BJ (cell line): ENCODE data around the gene NTN3. TPM values are rescaled to one million over a fixed set of nuclear protein-coding genes. Genes with fewer than 3 reads are reported as not detected.

Experiments
- CTCF ChIA-PET: fragments of 350-600 bp; formaldehyde crosslinking; extraction: SDS; loops from one replicate; lab custom pipeline; 2021; ENCODE audit warnings: antibody characterized with exemption, inconsistent platforms; lab: Yijun Ruan, JAX
- POLR2A ChIA-PET: fragments of 300-600 bp; sonication (Branson Sonifier 250); formaldehyde crosslinking; extraction: SDS; loops from one replicate; lab custom pipeline; 2021; ENCODE audit warnings: antibody characterized with exemption; lab: Charles Lee
- DNase-seq: peaks from one replicate; pipeline ENCODE4 v3.0.0-alpha.2; 2011; ENCODE audit warnings: low read depth
- H3K27me3 ChIP-seq: 2 replicates; pipeline ENCODE4 v1.6.0; 2011; ENCODE audit warnings: low read length; ENCODE audit not compliant: control insufficient read depth, insufficient read depth
- H3K36me3 ChIP-seq: 2 replicates; pipeline ENCODE4 v1.5.1; 2011; ENCODE audit warnings: low read length; ENCODE audit not compliant: control insufficient read depth, insufficient read depth
- H3K4me3 ChIP-seq: 2 replicates; pipeline ENCODE4 v1.5.1; 2011; ENCODE audit warnings: low read depth, mild to moderate bottlenecking, control low read depth, low read length
- polyA plus RNA-seq: library from polyadenylated mRNA; depleted of rRNA; stranded (reverse); fragments of >200 nt; gene quantifications from 2 replicates; pipeline ENCODE4 v1.2.3, GENCODE V29; 2011
- TF ChIP-seq, protein P1 (sequence below): IDR thresholded peaks from 2 replicates; pipeline ENCODE4 v1.5.1; 2011; ENCODE audit warnings: low read depth, mild to moderate bottlenecking, control low read depth, inconsistent platforms, low read length, moderate library complexity; ENCODE audit not compliant: insufficient read depth

Gene NTN3
- polyA plus RNA-seq, 1 experiment = 0.09 TPM

DNA sequence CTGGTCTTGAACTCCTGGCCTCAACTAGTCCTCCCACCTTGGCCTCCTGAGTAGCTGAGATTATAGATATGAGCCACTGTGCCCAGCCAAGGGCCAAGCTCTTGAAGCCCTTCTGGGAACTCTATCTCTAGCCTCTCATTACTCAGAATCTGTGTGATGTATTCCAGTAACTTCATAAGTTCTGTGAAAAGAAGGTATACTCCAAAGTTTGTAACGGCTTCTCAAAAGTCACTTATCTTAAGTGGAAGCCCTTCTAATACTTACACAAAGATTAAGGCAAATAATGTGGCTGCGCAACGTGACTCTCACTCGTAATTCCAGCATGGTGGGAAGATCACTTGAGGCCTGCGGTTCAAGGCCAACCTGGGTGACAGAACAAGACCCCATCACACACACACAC is 23.5 kb downstream of the NTN3 start:
- H3K27me3 ChIP-seq = no peaks in the 10 kb centered on the region
- no peak overlapping the region for H3K4me3 ChIP-seq
- CTCF ChIA-PET = interaction anchor here (0.6 kb wide), 1 partner anchor 135 kb away, joined by 3 read pairs; no protein-coding TSS in a partner anchor
- no peak for DNase-seq
- POLR2A ChIA-PET = no interaction called here
- TF ChIP-seq, protein P1, sequence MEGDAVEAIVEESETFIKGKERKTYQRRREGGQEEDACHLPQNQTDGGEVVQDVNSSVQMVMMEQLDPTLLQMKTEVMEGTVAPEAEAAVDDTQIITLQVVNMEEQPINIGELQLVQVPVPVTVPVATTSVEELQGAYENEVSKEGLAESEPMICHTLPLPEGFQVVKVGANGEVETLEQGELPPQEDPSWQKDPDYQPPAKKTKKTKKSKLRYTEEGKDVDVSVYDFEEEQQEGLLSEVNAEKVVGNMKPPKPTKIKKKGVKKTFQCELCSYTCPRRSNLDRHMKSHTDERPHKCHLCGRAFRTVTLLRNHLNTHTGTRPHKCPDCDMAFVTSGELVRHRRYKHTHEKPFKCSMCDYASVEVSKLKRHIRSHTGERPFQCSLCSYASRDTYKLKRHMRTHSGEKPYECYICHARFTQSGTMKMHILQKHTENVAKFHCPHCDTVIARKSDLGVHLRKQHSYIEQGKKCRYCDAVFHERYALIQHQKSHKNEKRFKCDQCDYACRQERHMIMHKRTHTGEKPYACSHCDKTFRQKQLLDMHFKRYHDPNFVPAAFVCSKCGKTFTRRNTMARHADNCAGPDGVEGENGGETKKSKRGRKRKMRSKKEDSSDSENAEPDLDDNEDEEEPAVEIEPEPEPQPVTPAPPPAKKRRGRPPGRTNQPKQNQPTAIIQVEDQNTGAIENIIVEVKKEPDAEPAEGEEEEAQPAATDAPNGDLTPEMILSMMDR = no peak
- peaks cover 38% of the 10 kb centered on the region for H3K36me3 ChIP-seq

- H3K4me3 ChIP-seq = no peak overlapping the region
Observed at GRCh38 chr16:2495041-2495440, 23.9 kb downstream of the NTN3 start.

DNA sequence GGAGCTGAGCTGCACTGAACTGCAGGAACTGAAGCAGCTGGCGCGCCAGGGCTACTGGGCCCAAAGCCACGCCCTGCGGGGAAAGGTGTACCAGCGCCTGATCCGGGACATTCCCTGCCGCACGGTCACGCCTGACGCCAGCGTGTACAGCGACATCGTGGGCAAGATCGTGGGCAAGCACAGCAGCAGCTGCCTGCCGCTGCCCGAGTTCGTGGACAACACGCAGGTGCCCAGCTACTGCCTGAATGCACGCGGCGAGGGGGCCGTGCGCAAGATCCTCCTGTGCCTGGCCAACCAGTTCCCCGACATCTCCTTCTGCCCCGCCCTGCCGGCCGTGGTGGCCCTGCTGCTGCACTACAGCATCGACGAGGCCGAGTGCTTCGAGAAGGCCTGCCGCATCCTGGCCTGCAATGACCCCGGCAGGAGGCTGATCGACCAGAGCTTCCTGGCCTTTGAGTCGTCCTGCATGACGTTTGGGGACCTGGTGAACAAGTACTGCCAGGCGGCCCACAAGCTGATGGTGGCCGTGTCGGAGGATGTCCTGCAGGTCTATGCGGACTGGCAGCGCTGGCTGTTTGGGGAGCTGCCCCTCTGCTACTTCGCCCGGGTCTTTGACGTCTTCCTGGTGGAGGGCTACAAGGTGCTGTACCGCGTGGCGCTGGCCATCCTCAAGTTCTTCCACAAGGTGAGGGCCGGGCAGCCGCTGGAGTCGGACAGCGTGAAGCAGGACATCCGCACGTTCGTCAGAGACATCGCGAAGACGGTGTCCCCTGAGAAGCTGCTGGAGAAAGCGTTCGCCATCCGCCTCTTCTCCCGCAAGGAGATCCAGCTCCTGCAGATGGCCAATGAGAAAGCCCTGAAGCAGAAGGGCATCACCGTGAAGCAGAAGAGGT is 25.4 kb downstream of the NTN3 start:
- TF ChIP-seq, protein P1 = no peak
- ChIA-PET POLR2A (no interaction called here), CTCF (interaction anchor here (1.6 to 1.9 kb wide), 2 partner anchors 66 to 156 kb away, joined by 5 to 6 read pairs; partner anchors contain the start of gene ABCA3)
- no peaks in the 10 kb centered on the region for H3K27me3 ChIP-seq
- no peak overlapping the region for H3K4me3 ChIP-seq
- DNase-seq = no peak
- peaks cover 36% of the 10 kb centered on the region for H3K36me3 ChIP-seq

More at GRCh38 chr16:2495041-2495440, 23.9 kb downstream of the NTN3 start:
- TF ChIP-seq, protein P1 = no peak
- CTCF ChIA-PET = no interaction called here
- Histone ChIP-seq H3K36me3 (peaks cover 41% of the 10 kb centered on the region), H3K27me3 (no peaks in the 10 kb centered on the region)
- POLR2A ChIA-PET = no interaction called here
- DNase-seq = no peak

DNA sequence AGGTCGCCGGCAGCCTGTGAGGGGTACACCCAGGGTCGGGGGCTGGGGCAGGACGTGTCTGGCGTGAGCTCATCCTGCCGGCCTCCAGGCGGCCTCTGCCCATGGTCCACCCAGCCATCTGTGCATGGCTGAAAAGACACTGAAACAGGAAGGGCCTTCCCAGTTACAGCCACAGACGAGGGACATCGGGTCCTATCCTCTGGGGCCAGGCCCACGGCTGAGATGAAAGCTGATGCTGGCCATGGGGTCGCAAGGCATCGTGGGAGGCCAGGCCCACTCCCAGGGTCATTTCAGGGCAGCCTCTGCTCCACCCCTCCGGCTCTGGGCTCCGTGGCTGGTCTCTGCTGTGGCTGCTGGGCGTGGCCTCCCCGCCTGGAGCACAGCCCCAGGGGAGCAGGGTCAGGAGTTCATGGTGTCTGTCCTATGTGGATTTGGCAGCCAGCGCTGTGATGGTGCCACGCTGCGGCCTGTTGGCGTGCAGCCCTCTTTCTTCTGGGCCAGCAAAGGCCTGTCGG is 26.1 kb downstream of the NTN3 start:
- DNase-seq = no peak
- TF ChIP-seq, protein P1 = no peak
- CTCF ChIA-PET = interaction anchor here (1.6 to 1.9 kb wide), 2 partner anchors 67 to 157 kb away, joined by 5 to 6 read pairs; partner anchors contain the start of gene ABCA3
- Histone ChIP-seq H3K36me3 (peaks cover 36% of the 10 kb centered on the region), H3K27me3 (no peaks in the 10 kb centered on the region), H3K4me3 (no peak overlapping the region)
- POLR2A ChIA-PET = no interaction called here
